ENCODE measurements around the gene HOXA5.
A peak's percentile ranks its signal among the peaks of the same experiment; 100 is the strongest.

The HOXA5 gene

GRCh38 chr7:27131390-27131819 lies 12.1 kb downstream of the HOXA5 start:
- DNase-seq = no peak

GRCh38 chr7:27130540-27131389 lies 12.7 kb downstream of the HOXA5 start, which contains the start of gene HOXA4:
Gene HOXA4, minus strand, starts transcription at chr7:27130757. Its CDS starts 24 bp downstream, at chr7:27130733.
- DNase-seq = peak; percentile 69

- no peak for DNase-seq
Measured at GRCh38 chr7:27129729-27130539, 13.5 kb downstream of the HOXA5 start.

- no peak for DNase-seq
Measured at GRCh38 chr7:27128776-27129728, 14.4 kb downstream of the HOXA5 start.

- no peak for DNase-seq
Measured at GRCh38 chr7:27128034-27128433, 15.4 kb downstream of the HOXA5 start.

GRCh38 chr7:27126596-27127327 lies 16.7 kb downstream of the HOXA5 start:
- no peak for DNase-seq

GRCh38 chr7:27125986-27126394 lies 17.5 kb downstream of the HOXA5 start:
- no peak for DNase-seq

- DNase-seq = no peak
Measured at GRCh38 chr7:27124902-27125689, 18.4 kb downstream of the HOXA5 start.

- no peak for DNase-seq
Measured at GRCh38 chr7:27124096-27124901, 19.2 kb downstream of the HOXA5 start.

- DNase-seq = no peak
Measured at GRCh38 chr7:27123477-27124053, 19.9 kb downstream of the HOXA5 start.

- no peak for DNase-seq
Measured at GRCh38 chr7:27123007-27123476, 20.4 kb downstream of the HOXA5 start.

GRCh38 chr7:27122077-27122910 lies 21.2 kb downstream of the HOXA5 start:
- no peak for DNase-seq

- DNase-seq = no peak
Measured at GRCh38 chr7:27121684-27122076, 21.8 kb downstream of the HOXA5 start.

GRCh38 chr7:27119412-27119911 lies 24.0 kb downstream of the HOXA5 start:
- DNase-seq = no peak

GRCh38 chr7:27118580-27118979 lies 24.9 kb downstream of the HOXA5 start:
- no peak for DNase-seq

- DNase-seq = no peak
Measured at GRCh38 chr7:27117887-27118491, 25.5 kb downstream of the HOXA5 start.

- no peak for DNase-seq
Measured at GRCh38 chr7:27116962-27117886, 26.3 kb downstream of the HOXA5 start.
